ENCODE results near the gene CARD14. TPM values are rescaled to one million over a fixed set of nuclear protein-coding genes. Genes with fewer than 3 reads are reported as not detected.

CARD14 gene
- total RNA-seq, 1 donor from 2014 or later = 0.60 TPM

GRCh38 chr17:80232438-80232837 is 62.6 kb downstream of the CARD14 start:
- H3K4me1 Mint-ChIP-seq = no peaks in the 10 kb centered on the region
- H3K27me3 ChIP-seq = no peaks in the 10 kb centered on the region
- no peaks in the 10 kb centered on the region for H3K79me2 ChIP-seq (ENCODE audit: low read depth)
- peaks cover 7% of the 10 kb centered on the region for H3K36me3 ChIP-seq
- no peak overlapping the region for H3K9ac ChIP-seq
- TF ChIP-seq CTCF (IDR thresholded peaks at IDR 0.05) (no peak), EZH2phosphoT487 (IDR thresholded peaks at IDR 0.05) (no peak), EZH2 (IDR thresholded peaks at IDR 0.05) (no peak)
- H4K20me1 ChIP-seq (ENCODE audit: low read depth) = no peaks in the 10 kb centered on the region
- no peak overlapping the region for H3K27ac ChIP-seq
- H3K36me3 Mint-ChIP-seq = peaks cover 36% of the 10 kb centered on the region
- H3K27ac Mint-ChIP-seq = no peak overlapping the region
- no peaks in the 10 kb centered on the region for H3K4me1 ChIP-seq
- no peak overlapping the region for H3K4me2 ChIP-seq
- H3K27me3 Mint-ChIP-seq (ENCODE audit: insufficient read depth, low read depth) = peaks cover 4% of the 10 kb centered on the region
- H3F3A ChIP-seq (ENCODE audit: low read depth) = no peaks in the 10 kb centered on the region
- H2AFZ ChIP-seq (replicated peaks) = no peak overlapping the region
- no peak for DNase-seq (ENCODE audit: low spot score)
- H3K9me3 Mint-ChIP-seq = peaks cover 23% of the 10 kb centered on the region
- H3K9me3 ChIP-seq (ENCODE audit: low read depth) = peaks cover 2% of the 10 kb centered on the region
- H3K4me3 Mint-ChIP-seq = no peak overlapping the region
- no peak overlapping the region for H3K4me3 ChIP-seq

- no peaks in the 10 kb centered on the region for H3F3A ChIP-seq (ENCODE audit: low read depth)
- no peak overlapping the region for H3K4me2 ChIP-seq
- Mint-ChIP-seq H3K4me1 (no peaks in the 10 kb centered on the region), H3K27ac (no peak overlapping the region), H3K36me3 (peaks cover 36% of the 10 kb centered on the region), H3K4me3 (no peak overlapping the region), H3K9me3 (peaks cover 23% of the 10 kb centered on the region), H3K27me3 (ENCODE audit: insufficient read depth, low read depth) (peaks cover 4% of the 10 kb centered on the region)
- H3K27me3 ChIP-seq = no peaks in the 10 kb centered on the region
- no peaks in the 10 kb centered on the region for H3K79me2 ChIP-seq (ENCODE audit: low read depth)
- DNase-seq (ENCODE audit: low spot score) = no peak
- peaks cover 2% of the 10 kb centered on the region for H3K9me3 ChIP-seq (ENCODE audit: low read depth)
- no peaks in the 10 kb centered on the region for H4K20me1 ChIP-seq (ENCODE audit: low read depth)
- no peaks in the 10 kb centered on the region for H3K4me1 ChIP-seq
- no peak overlapping the region for H3K4me3 ChIP-seq
- H3K9ac ChIP-seq = no peak overlapping the region
- no peak for TF ChIP-seq CTCF (IDR thresholded peaks at IDR 0.05)
- no peak for TF ChIP-seq EZH2 (IDR thresholded peaks at IDR 0.05)
- no peak for TF ChIP-seq EZH2phosphoT487 (IDR thresholded peaks at IDR 0.05)
- H3K27ac ChIP-seq = no peak overlapping the region
- H3K36me3 ChIP-seq = peaks cover 7% of the 10 kb centered on the region
- no peak overlapping the region for H2AFZ ChIP-seq (replicated peaks)
These were observed 63.4 kb downstream of the CARD14 start for GRCh38 chr17:80233202-80233601.

GRCh38 chr17:80236911-80237310 is 67.1 kb downstream of the CARD14 start:
- Histone ChIP-seq H3K27me3 (no peaks in the 10 kb centered on the region), H3K9me3 (ENCODE audit: low read depth) (no peaks in the 10 kb centered on the region), H2AFZ (replicated peaks) (no peak overlapping the region), H4K20me1 (ENCODE audit: low read depth) (no peaks in the 10 kb centered on the region), H3K4me3 (no peak overlapping the region), H3F3A (ENCODE audit: low read depth) (no peaks in the 10 kb centered on the region), H3K4me1 (no peaks in the 10 kb centered on the region), H3K79me2 (ENCODE audit: low read depth) (no peaks in the 10 kb centered on the region), H3K4me2 (no peak overlapping the region), H3K27ac (no peak overlapping the region), H3K36me3 (peaks cover 3% of the 10 kb centered on the region), H3K9ac (no peak overlapping the region)
- peaks cover 17% of the 10 kb centered on the region for H3K9me3 Mint-ChIP-seq
- H3K36me3 Mint-ChIP-seq = peaks cover 29% of the 10 kb centered on the region
- TF ChIP-seq EZH2phosphoT487 (IDR thresholded peaks at IDR 0.05) (no peak), CTCF (IDR thresholded peaks at IDR 0.05) (no peak), EZH2 (IDR thresholded peaks at IDR 0.05) (no peak)
- peaks cover 7% of the 10 kb centered on the region for H3K27me3 Mint-ChIP-seq (ENCODE audit: insufficient read depth, low read depth)
- no peaks in the 10 kb centered on the region for H3K4me1 Mint-ChIP-seq
- H3K4me3 Mint-ChIP-seq = no peak overlapping the region
- no peak for DNase-seq (ENCODE audit: low spot score)
- H3K27ac Mint-ChIP-seq = no peak overlapping the region
